ENCODE data around the gene RFC2.
A peak's percentile ranks its signal among the peaks of the same experiment; 100 is the strongest.

The RFC2 gene

GRCh38 chr7:74254129-74254857 lies at the start of gene RFC2:
Gene RFC2, minus strand, starts transcription at chr7:74254399. Its CDS starts 16 bp downstream, at chr7:74254383.
- peak; percentile 41 for FAIRE-seq

GRCh38 chr7:74302745-74303221 lies 48.6 kb upstream of the RFC2 start:
- no peak for FAIRE-seq

GRCh38 chr7:74300926-74301325 lies 46.7 kb upstream of the RFC2 start:
- no peak for FAIRE-seq

- FAIRE-seq: no peak
Measured at GRCh38 chr7:74299401-74299800, 45.2 kb upstream of the RFC2 start.

- FAIRE-seq: no peak
Measured at GRCh38 chr7:74297516-74298233, 43.5 kb upstream of the RFC2 start.

- peak; percentile 65 for FAIRE-seq
Measured at GRCh38 chr7:74294191-74294998, 40.2 kb upstream of the RFC2 start.

- FAIRE-seq: no peak
Measured at GRCh38 chr7:74293577-74293908, 39.3 kb upstream of the RFC2 start.

GRCh38 chr7:74292757-74293576 lies 38.8 kb upstream of the RFC2 start:
- no peak for FAIRE-seq

- no peak for FAIRE-seq
Measured at GRCh38 chr7:74291535-74291934, 37.3 kb upstream of the RFC2 start.

GRCh38 chr7:74290981-74291441 lies 36.8 kb upstream of the RFC2 start:
- no peak for FAIRE-seq

GRCh38 chr7:74290553-74290950 lies 36.4 kb upstream of the RFC2 start:
- FAIRE-seq: no peak

GRCh38 chr7:74289659-74290552 lies 35.7 kb upstream of the RFC2 start:
- no peak for FAIRE-seq

- no peak for FAIRE-seq
Measured at GRCh38 chr7:74289018-74289658, 34.9 kb upstream of the RFC2 start, which contains the start of gene CLIP2. Gene CLIP2, plus strand, starts transcription at chr7:74289407. Its CDS starts 28,140 bp downstream, at chr7:74317547.

- FAIRE-seq: no peak
Measured at GRCh38 chr7:74288034-74288881, 34.1 kb upstream of the RFC2 start.

- FAIRE-seq: no peak
Measured at GRCh38 chr7:74287303-74288033, 33.3 kb upstream of the RFC2 start.

GRCh38 chr7:74286131-74286530 lies 31.9 kb upstream of the RFC2 start:
- no peak for FAIRE-seq

- no peak for FAIRE-seq
Measured at GRCh38 chr7:74284781-74285259, 30.6 kb upstream of the RFC2 start.

GRCh38 chr7:74283858-74284447 lies 29.8 kb upstream of the RFC2 start:
- no peak for FAIRE-seq
